NOMO-1 (cell line): ENCODE data around the gene QRICH2.
"Not testable (repeated sequence)": the region's sequence is repeated elsewhere in the genome, so short reads cannot be mapped to it uniquely, and the experiment has no call there.

Source experiments
- DNase-seq, 2 experiments: peaks; one replicate each; lab custom pipeline; 2025; ENCODE audit not compliant: unreplicated experiment in 2 of 2; lab: John Stamatoyannopoulos, UW

QRICH2 gene

DNA sequence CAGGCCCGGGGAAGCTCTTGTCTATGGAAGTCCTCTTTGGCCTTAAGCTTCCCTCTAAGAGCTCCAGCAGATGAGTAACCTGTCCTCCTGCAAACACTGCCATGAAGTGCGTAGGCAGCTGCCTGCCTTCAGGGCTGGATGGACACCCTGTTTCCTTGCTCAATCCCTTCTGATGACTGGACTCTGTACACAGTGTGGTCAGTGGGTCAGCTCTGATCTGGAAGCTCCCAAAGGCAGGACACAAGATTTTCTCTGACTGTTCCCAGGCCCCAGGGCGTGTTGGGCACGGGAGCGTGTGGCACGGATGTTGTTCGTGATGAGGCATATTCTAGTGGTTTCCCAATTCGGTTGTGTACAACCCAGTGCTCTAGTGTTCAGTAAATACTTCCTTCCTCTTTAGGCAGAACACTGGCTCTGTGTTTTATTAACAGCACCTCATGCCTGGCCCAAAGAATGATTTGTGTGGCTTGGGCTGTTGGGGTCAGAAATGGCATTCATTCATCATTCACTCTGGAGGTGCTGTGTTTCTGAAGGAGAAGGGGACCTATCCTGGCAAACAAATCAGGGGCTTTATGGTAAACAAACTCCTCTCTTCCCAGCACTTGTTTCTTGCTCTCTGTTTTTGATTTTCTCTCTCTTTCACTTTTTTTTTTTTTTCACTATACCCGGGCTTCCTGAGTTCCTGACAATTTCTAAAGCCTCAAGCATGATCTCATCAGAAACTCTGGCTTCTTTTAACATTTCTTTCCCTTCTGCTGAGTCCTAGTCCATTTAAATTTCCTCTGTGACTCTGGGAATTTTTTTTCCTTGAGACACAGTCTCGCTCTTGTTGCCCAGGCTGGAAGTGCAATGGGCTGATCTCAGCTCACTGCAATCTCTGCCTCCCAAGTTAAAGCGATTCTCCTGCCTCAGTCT, 55.8 kb downstream of the QRICH2 start:
- peak; percentile 78 to 86 for DNase-seq

- DNase-seq: no peak
These were observed 56.5 kb downstream of the QRICH2 start for GRCh38 chr17:76251478-76252039.

- no peak for DNase-seq
These were observed 57.9 kb downstream of the QRICH2 start for GRCh38 chr17:76250141-76250540.

DNA sequence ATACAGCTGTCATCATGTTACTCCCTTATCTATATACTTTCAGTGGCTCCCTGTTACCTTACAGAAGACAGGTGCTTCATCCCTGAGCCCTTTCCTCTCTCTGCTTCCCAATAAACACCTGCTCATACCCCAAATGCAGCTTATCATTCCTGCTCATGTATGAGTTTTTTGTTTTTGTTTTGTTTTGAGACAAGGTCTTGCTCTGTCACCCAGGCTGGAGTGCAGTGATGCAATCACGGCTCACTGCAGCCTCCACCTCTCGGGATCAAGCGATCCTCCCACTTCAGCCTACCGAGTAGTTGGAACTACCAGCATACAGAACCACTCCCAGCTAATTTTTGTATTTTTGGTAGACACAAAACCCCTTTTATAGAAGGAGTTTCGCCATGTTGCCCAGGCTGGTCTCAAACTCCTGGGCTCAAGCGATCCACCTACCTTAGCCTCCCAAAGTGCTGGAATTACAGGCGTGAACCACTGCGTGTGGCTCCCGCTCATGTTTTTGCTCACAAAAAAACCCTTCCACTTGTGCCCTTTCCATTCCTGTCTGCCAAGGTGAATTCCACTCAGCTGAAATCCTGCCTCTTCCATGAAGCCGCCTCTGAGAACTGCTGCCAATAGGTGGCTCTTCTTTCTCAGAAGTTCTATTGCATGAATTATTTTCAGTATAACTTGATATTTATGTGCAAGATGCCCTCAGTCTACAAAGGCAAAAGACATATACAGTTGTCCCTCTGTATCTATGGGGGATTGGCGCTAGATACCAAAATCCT, 59.9 kb downstream of the QRICH2 start:
- DNase-seq: no peak

DNA sequence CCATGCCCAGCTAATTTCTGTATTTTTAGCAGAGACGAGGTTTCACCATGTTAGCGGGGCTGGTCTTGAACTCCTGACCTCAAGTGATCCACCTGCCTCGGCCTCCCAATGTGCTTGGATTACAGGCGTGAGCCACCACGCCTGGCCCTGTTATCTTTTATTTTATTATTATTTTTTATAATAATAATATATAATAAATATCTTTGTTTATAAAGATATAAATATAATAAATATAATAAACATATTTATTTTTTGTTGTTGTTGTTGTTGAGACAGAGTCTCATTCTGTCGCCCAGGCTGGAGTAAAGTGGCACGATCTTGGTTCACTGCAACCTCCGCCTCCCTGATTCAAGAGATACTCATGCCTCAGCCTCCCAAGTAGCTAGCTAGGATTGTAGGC, 60.8 kb downstream of the QRICH2 start:
- DNase-seq: no peak

DNA sequence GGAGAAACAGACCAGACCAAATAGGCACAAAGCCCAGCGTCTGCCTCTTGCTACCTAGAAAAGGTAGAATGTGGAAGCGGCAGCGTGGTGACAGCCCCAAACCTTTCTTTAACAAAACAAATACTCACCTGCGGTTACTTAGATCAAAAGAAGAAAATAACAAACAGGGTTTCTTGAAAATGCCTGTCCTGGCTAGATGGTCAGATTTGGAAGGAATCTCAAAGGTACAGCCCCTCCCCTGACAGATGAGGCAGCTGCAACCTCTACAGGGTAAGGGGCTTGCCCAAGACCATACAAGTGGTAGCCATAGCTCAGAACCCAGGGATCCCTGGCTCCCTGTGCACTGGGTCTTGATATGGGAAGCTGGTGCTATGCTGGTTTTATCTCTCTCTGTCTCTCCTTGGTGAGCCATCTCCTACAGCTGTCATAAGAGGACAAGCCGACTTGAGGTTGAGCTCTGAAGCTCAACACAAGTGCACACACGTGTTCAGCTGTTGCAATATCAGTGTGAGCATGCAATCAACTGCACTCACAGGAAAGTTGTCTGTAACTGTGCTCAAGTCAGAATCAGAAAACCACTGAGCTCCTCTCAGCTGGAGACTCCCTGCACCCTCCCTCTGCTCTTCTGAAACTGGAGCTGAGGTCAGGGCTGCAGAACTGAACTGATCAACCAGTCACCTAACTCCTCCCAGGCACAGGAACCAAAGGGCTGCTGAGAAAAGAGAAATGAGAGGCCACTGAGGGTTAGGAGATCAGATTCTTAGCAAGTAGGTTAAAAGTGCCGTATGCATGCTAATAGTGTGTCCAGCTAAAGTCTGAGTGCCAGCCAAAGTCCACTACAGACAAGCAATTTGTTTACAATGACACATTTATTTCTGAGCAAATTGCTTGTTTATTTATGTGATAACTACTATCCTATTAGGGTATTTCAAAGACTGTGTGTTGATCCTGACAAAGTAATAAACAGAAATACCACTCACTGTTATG, 61.7 kb downstream of the QRICH2 start:
- peak; percentile 86 to 95 for DNase-seq

DNA sequence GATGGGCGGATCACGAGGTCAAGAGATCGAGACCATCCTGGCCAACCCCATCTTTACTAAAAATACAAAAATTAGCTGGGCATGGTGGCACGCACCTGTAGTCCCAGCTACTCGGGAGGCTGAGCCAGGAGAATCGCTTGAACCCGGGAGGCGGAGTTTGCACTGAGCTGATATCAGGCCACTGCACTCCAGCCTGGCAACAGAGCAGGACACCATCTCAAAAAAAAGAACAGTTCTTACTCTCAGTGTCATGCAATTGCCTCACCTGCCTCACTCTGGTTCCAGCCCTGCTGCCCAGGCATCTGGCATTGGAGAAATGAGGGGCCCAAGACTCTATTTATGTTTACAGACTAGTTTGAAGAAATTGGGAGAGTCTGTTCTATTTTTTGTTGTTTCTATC, 63.4 kb downstream of the QRICH2 start:
- DNase-seq: not testable (repeated sequence)

GRCh38 chr17:76243826-76244679, 64.0 kb downstream of the QRICH2 start:
- no peak for DNase-seq

DNA sequence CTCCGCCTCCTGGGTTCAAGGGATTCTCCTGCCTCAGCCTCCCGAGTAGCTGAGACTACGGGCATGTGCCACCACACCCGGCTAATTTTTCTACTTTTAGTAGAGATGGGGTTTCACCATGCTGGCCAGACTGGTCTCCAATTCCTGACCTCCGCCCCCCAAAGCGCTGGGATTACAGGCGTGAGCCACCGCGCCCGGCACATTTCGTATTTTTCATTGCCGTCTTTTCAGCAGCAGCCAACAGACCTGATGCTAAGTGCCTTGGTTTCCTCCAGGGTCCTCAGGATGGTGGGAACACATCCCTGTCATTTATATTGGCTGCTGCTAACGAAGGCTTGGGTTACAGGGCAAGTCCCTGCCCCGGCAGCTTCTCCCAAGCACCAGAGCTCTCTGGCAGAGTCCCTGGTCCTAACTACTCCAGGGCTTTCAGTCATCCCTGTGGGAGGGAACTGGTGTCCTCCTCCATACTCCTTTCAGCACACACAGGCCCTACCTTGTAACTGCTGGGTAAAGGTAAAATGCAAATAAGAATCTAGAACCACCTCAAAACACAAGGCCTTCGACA, 66.3 kb downstream of the QRICH2 start:
- no peak for DNase-seq

GRCh38 chr17:76241204-76241538, 66.9 kb downstream of the QRICH2 start:
- no peak for DNase-seq

GRCh38 chr17:76240461-76241203, 67.4 kb downstream of the QRICH2 start, which contains the start of gene RNF157:
Gene RNF157, minus strand, starts transcription at chr17:76240493. Its CDS starts 253 bp downstream, at chr17:76240240.
- peak; percentile 19 to 30 for DNase-seq

DNA sequence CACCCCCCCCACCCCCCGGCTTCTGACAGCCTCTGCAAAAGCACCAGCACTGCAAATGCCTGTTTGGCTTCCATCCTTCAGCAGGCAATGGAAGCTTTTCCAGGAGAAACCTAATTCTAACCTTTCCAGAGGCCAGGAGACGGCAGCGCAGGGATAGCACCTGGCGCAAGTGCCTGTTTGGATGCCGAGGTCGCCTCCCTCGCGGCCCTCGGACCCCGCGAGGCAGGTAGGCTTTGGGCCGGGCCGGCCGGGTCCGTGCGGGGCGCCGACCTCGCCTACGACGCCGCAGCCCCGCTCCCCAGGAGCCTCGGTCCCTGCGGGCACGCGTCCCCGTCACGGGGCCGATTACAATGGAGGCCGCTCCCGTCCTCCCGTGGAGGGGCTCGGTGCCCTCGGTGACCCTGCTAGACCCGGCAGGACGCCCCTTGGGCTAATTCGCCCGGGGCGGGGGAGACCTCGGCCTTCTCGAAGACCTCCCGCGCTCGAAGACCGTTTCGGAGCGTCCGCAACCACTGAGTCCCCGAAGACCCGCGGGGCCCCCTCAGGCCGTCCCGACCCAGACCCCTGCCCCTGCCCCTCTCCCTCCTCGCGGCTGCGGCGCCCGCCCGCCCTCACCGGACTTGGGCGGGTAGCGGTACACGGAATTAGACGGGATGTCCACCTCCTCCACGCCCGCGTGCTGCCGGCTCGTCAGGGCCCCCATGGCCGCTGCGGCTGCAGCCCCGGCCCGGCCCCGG, 68.4 kb downstream of the QRICH2 start:
- DNase-seq: no peak

DNA sequence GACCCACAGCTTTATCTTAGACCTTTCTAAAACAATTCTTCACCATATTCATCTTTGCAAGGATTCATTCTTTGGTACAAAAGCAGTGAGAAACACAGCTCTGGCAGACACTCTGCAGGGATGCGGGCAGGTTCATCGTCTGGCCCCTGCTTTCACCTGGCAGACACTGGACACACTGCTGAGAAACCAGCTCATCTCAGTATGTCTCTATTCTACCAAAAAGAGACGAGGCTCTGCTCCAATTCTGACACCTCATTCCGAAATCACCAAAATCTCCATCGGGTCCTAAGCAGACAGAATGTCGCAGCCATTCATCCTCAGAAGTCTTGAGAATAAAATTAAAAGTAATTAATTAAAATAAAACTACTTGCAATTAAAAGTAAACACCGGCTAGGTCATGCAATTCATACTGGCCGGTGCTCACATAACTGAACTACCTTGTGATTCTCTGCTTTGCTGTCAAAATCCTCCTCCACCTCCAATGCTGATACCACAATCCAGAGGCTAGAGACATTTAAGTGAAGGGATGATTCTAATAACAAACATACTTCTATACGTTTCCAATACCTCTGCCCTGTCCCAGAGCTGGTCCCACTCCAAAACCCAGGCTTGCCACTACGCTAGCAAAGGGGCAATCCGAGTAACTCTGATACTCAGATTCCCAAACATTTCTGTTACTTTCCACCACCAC, 69.1 kb downstream of the QRICH2 start:
- DNase-seq: no peak

DNA sequence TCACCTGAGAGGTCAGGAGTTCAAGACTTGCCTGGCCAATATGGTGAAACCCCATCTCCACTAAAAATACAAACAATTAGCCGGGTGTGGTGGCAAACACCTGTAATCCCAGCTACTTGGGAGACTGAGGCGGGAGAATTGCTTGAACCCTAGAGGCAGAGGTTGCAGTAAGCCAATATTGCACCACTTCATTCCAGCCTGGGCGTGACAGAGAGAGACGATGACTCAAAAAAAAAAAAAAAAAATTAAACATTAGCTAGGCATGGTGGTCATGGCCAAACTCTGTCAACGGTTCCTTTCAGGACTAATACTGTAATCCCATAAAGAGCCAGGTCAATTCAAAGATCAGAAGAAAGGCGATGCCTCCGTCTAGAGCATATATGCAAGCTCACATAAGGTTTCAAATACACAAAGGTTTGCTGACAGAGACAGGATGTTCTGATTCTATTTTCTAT, 70.2 kb downstream of the QRICH2 start:
- no peak for DNase-seq

DNA sequence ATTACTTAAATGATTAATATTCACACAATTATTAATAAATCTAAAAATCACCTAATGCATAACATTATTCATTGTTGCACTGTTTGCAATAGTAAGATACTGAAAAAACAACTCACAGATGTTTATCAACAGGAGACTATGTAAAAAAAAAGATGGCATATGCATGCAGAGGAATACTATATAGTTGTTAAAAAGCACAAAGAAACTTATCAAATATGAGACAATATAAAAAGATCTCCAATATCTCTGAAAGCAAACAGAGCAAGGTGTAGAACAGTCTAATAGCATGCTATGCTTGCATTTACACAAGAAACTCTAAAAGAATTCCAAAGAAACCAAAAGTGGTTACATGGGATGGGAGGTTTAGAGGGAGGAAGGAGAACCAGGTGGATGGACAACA, 71.5 kb downstream of the QRICH2 start:
- no peak for DNase-seq

DNA sequence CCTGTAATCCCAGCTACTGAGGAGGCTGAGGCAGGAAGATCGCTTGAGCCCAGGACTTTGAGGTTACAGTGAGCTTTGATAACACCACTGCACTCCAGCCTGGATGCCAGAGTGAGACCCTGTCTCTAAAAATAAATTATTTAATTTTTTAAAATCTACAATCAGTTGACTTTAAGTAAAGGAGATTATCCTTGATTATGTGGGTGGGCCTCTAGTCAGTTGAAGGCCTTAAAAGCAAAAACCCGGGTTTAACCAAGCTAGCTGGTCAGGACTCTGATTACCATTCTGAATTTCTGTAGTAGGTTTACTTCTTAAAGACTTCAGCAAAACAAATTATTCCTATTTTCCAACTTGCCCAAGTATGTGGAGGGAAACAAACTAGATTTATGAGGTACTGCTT, 72.2 kb downstream of the QRICH2 start:
- DNase-seq: no peak

DNA sequence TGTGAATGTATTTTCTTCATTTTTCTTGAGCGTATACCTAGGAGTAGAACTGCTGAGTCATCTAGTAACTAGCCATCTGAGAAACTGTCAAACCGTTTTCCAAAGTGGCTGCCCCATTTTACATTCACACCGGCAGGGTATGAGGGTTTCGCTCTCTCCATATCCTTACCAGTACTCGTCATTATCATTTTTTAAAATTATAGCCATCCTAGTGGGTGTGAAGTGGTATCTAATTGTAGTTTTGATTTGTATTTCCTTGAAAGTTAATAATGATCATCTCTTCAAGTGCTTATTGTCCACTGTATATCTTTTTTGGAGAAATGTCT, 73.8 kb downstream of the QRICH2 start:
- DNase-seq: no peak
